Measurements from ENCODE around the gene MYMX. TPM values are rescaled to one million over a fixed set of nuclear protein-coding genes. Genes with fewer than 3 reads are reported as not detected.

MYMX gene
- polyA plus RNA-seq, 3 donors from 2014 or later: not detected

GRCh38 chr6:44249082-44249748 is 32.5 kb downstream of the MYMX start:
- Mint-ChIP-seq H3K4me1 (peaks cover 40 to 55% of the 10 kb centered on the region in 2 donors), H3K27me3 (ENCODE audit: low read depth in 3 of 3) (peaks cover 22 to 35% (median 33%) of the 10 kb centered on the region in 3 donors), H3K36me3 (peaks cover 25 to 44% (median 25%) of the 10 kb centered on the region in 3 donors), H3K4me3 (peak overlapping the region; percentile 20 to 100 (median 97)), H3K27ac (peak overlapping the region in 5 of 6 donors; percentile 67 to 97 (median 96)), H3K9me3 (no peaks in the 10 kb centered on the region)
- DNase-seq: no peak

DNA sequence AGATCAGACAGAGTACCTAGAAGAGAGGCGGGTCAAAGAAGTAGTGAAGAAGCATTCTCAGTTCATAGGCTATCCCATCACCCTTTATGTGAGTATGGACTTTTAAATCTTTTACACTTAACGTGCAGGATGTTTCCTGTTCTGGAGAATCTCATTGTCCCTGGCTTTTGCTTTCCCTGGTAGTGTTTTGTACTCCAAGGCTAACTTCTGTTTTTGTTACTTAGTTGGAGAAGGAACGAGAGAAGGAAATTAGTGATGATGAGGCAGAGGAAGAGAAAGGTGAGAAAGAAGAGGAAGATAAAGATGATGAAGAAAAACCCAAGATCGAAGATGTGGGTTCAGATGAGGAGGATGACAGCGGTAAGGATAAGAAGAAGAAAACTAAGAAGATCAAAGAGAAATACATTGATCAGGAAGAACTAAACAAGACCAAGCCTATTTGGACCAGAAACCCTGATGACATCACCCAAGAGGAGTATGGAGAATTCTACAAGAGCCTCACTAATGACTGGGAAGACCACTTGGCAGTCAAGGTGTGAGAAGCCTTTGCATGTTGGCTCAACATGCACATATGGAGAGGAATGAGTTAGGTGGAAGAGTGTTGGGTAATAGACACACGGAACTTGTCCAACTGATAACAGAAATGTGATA is 33.5 kb downstream of the MYMX start:
- peaks cover 40 to 62% of the 10 kb centered on the region in 2 donors for H3K4me1 Mint-ChIP-seq
- peaks cover 25 to 50% (median 29%) of the 10 kb centered on the region in 3 donors for H3K36me3 Mint-ChIP-seq
- H3K4me3 Mint-ChIP-seq: peak overlapping the region in 1 of 5 donors; percentile 34
- DNase-seq: no peak
- peak overlapping the region in 3 of 6 donors; percentile 23 to 70 (median 38) for H3K27ac Mint-ChIP-seq
- no peaks in the 10 kb centered on the region for H3K9me3 Mint-ChIP-seq
- peaks cover 24 to 41% (median 37%) of the 10 kb centered on the region in 3 donors for H3K27me3 Mint-ChIP-seq (ENCODE audit: low read depth in 3 of 3)

GRCh38 chr6:44250718-44251123 is 34.0 kb downstream of the MYMX start:
- DNase-seq: no peak
- Mint-ChIP-seq H3K27ac (peak overlapping the region in 1 of 6 donors; percentile 23), H3K9me3 (no peaks in the 10 kb centered on the region), H3K27me3 (ENCODE audit: low read depth in 3 of 3) (peaks cover 22 to 39% (median 36%) of the 10 kb centered on the region in 3 donors), H3K36me3 (peaks cover 25 to 50% (median 29%) of the 10 kb centered on the region in 3 donors), H3K4me3 (no peak overlapping the region), H3K4me1 (peaks cover 35 to 62% of the 10 kb centered on the region in 2 donors)

DNA sequence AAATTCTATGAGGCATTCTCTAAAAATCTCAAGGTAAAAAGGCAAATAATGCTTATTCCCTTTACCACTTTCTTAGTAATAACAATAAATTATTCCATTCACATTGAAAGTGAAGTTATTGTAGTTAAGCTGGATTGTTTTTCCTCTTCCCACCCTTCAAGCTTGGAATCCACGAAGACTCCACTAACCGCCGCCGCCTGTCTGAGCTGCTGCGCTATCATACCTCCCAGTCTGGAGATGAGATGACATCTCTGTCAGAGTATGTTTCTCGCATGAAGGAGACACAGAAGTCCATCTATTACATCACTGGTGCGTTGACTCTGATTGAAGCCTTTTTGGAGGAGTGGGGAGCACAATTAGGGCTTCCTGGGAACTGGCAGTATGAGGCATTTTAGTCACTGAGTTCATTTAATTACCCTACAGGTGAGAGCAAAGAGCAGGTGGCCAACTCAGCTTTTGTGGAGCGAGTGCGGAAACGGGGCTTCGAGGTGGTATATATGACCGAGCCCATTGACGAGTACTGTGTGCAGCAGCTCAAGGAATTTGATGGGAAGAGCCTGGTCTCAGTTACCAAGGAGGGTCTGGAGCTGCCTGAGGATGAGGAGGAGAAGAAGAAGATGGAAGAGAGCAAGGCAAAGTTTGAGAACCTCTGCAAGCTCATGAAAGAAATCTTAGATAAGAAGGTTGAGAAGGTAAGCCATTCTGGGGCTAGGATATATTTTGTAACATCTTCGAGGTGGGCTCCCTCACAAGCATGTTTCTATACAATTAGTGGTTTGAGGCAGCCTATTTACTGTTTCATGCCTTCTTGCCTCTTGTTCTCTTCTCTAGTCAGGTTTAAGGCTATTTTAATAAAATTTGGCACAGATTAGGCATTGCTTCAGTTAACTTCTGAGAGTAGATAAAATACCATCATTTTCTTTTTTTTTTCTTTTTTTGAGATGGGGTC is 35.1 kb downstream of the MYMX start:
- H3K4me1 Mint-ChIP-seq: peaks cover 42 to 72% of the 10 kb centered on the region in 2 donors
- H3K4me3 Mint-ChIP-seq: no peak overlapping the region
- peaks cover 24 to 42% (median 32%) of the 10 kb centered on the region in 3 donors for H3K27me3 Mint-ChIP-seq (ENCODE audit: low read depth in 3 of 3)
- peaks cover 25 to 50% (median 29%) of the 10 kb centered on the region in 3 donors for H3K36me3 Mint-ChIP-seq
- no peaks in the 10 kb centered on the region for H3K9me3 Mint-ChIP-seq
- no peak for DNase-seq
- H3K27ac Mint-ChIP-seq: peak overlapping the region in 4 of 6 donors; percentile 7 to 76 (median 40)

- Mint-ChIP-seq H3K27ac (peak overlapping the region in 5 of 6 donors; percentile 12 to 75 (median 39)), H3K4me3 (no peak overlapping the region), H3K9me3 (peaks cover 0 to 1% (median 0%) of the 10 kb centered on the region in 6 donors), H3K27me3 (ENCODE audit: low read depth in 3 of 3) (peaks cover 25 to 37% (median 26%) of the 10 kb centered on the region in 3 donors), H3K36me3 (peaks cover 24 to 49% (median 29%) of the 10 kb centered on the region in 3 donors), H3K4me1 (peaks cover 41 to 75% of the 10 kb centered on the region in 2 donors)
- peak; percentile 45 to 52 (median 47) for DNase-seq
Observed at GRCh38 chr6:44253307-44254101, 36.8 kb downstream of the MYMX start.

GRCh38 chr6:44254191-44255104 is 37.7 kb downstream of the MYMX start:
- peaks cover 23 to 36% (median 25%) of the 10 kb centered on the region in 3 donors for H3K27me3 Mint-ChIP-seq (ENCODE audit: low read depth in 3 of 3)
- peaks cover 0 to 1% (median 0%) of the 10 kb centered on the region in 6 donors for H3K9me3 Mint-ChIP-seq
- peaks cover 25 to 43% (median 29%) of the 10 kb centered on the region in 3 donors for H3K36me3 Mint-ChIP-seq
- H3K4me1 Mint-ChIP-seq: peaks cover 36 to 69% of the 10 kb centered on the region in 2 donors
- DNase-seq: no peak
- H3K27ac Mint-ChIP-seq: peak overlapping the region in 4 of 6 donors; percentile 3 to 87 (median 38)
- peak overlapping the region in 4 of 5 donors; percentile 20 to 85 (median 28) for H3K4me3 Mint-ChIP-seq

DNA sequence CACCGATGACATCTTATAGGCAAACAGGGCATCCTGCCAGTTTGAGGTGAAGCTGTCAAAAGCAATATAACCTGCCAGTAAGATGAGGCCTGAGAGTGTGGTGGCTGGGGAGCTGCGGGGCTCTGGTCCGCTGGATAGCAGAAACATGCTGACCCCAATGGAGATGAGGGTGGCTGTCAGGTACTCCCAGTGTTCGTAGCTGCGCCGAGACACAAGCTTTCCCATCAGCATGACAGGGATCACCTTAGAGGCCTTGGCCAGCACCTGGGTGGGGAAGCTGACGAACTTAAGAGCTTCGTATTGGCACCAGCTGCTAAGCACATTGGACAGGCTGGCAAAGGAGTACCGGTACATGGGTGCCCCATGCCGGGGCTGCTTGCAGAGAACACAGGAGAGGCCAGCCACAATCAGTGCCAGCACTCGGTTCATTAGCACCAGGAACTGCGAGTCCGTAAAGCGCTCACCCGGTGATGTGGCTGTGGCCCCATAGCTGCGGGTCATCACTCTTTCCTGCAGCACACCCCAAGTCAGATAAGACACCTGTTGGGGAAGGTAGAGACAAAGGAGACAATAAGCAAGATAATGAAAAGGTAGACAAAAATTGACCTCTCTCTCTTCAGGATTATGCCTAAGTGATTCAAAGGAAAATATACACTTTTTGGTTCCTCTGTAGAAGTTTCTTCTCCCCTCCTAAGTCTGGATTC is 38.5 kb downstream of the MYMX start:
- Mint-ChIP-seq H3K4me3 (peak overlapping the region; percentile 71 to 87 (median 84)), H3K27ac (peak overlapping the region in 5 of 6 donors; percentile 62 to 84 (median 66)), H3K36me3 (peaks cover 25 to 35% (median 26%) of the 10 kb centered on the region in 3 donors), H3K27me3 (ENCODE audit: low read depth in 3 of 3) (peaks cover 23 to 36% (median 25%) of the 10 kb centered on the region in 3 donors), H3K4me1 (peaks cover 29 to 61% of the 10 kb centered on the region in 2 donors), H3K9me3 (peaks cover 0 to 1% (median 0%) of the 10 kb centered on the region in 6 donors)
- no peak for DNase-seq

DNA sequence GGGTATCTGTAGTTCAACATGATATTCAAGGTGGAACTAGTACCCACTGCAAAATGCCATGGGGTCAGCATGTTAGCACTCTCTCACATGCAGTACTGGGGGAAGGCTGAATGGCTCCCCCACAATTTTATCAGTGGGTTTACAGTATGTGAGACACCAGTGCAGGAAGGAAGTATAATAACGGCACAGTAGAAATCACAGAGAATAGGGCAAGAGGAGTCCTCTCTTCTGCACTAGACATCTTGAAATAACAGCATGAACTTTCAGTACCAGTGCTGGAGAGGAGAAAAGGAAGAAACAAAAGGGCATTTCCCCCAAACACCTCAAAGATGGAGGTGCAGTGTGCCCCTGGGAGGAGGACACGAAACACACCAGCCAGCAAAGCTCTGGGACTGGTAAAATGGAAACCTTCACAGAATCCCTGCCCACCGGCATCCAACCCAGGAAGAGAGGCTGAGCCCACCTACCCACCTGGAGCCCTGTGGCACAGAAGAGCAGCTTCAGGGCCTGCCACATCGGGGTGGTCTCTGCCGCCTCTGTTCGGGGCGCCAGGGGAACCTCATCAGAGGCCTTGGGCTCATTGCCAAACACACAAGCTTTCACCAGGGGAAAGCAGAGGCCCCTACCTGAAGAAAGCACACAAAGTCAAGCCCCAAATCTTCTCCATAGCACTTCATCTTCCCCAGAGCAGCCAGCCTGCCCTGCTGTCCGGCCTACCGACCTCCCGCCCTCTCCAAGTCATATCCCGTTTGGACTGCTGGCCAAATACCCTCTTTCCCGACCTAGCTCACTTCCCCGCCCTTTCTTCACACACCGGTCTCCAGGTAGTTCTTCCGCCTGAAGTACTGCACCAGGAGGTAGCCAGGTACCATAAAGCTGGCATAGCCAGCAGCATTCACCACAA is 39.4 kb downstream of the MYMX start:
- Mint-ChIP-seq H3K4me3 (peak overlapping the region; percentile 71 to 87 (median 84)), H3K27me3 (ENCODE audit: low read depth in 3 of 3) (peaks cover 23 to 39% (median 25%) of the 10 kb centered on the region in 3 donors), H3K4me1 (peaks cover 30 to 63% of the 10 kb centered on the region in 2 donors), H3K36me3 (peaks cover 26 to 37% (median 29%) of the 10 kb centered on the region in 3 donors), H3K27ac (peak overlapping the region; percentile 62 to 93 (median 83)), H3K9me3 (peaks cover 0 to 1% (median 0%) of the 10 kb centered on the region in 6 donors)
- DNase-seq: no peak

DNA sequence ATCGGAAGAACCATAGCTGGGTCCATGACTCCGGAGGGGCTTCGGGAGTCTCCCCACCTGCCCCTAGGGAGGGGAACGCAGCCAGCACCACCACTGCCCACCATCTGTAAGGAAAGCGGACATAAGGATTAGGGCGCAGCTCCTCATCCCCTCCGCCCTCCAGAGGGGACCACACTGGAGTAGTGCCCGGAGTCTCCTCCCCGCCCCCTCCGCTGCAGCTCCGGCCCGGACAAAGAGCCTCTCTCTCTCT is 40.0 kb downstream of the MYMX start:
- Mint-ChIP-seq H3K4me1 (peaks cover 31 to 60% of the 10 kb centered on the region in 2 donors), H3K9me3 (peaks cover 0 to 1% (median 0%) of the 10 kb centered on the region in 6 donors), H3K4me3 (peak overlapping the region; percentile 71 to 87 (median 84)), H3K36me3 (peaks cover 23 to 32% (median 28%) of the 10 kb centered on the region in 3 donors), H3K27me3 (ENCODE audit: low read depth in 3 of 3) (peaks cover 23 to 39% (median 25%) of the 10 kb centered on the region in 3 donors), H3K27ac (peak overlapping the region; percentile 62 to 93 (median 83))
- DNase-seq: no peak

DNA sequence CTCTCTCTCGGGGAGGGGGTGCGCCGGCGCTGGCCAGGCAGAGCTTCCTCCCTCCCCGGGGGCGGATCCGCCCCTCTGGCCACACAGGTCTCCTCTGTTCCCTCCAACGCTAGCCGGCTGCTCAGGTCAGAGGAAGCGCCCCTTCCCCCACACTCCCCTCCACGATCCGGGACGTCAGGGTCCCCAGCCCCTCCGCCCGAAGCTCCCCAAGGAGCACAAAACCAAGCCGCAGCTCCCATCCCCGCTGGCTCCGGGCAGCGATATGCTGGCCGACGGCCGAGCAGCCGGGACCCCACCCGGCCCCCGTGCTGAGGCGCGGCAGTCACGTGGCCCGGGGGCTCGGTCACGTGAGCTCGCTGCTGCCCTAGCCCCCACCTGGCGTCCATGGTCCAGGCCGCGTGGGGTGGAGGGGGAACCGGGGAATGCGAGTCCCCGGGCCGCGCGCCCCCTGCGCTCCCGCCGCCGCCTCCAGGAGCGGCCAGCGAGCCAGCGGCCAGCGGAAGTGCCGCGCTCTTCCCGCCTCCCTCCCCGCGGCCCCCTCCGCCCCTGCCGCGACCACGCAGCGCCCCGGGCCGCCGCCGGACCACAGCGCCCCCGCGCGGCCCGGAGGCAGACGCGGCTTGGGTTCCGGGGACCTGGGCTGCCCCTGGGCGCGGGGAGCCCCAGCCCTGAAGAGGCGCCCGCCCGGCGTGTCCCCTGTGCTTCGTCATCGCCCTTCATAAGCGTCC is 40.5 kb downstream of the MYMX start, which contains the start of gene SLC35B2:
Gene SLC35B2, minus strand, starts transcription at position 504 of the 728 bp plus-strand sequence. Its CDS starts 118 bp downstream, at position 386.
- H3K27me3 Mint-ChIP-seq (ENCODE audit: low read depth in 3 of 3): peaks cover 23 to 39% (median 25%) of the 10 kb centered on the region in 3 donors
- DNase-seq: peak; percentile 75 to 77 (median 77)
- H3K4me1 Mint-ChIP-seq: peaks cover 32 to 56% of the 10 kb centered on the region in 2 donors
- peaks cover 18 to 27% (median 23%) of the 10 kb centered on the region in 3 donors for H3K36me3 Mint-ChIP-seq
- H3K4me3 Mint-ChIP-seq: peak within 1 kb of the TSS; percentile 84 to 93 (median 87)
- H3K27ac Mint-ChIP-seq: peak within 1 kb of the TSS; percentile 86 to 94 (median 90)
- H3K9me3 Mint-ChIP-seq: peaks cover 0 to 1% (median 0%) of the 10 kb centered on the region in 6 donors
